Hepatocyte (in vitro differentiated cells): ENCODE data around the gene RGS10.

Experiments used
- CTCF ChIP-seq: fragments of 200-600 bp; sonication (generic); IDR thresholded peaks from 2 replicates; pipeline ENCODE4 v1.5.1; 2016; ENCODE audit warnings: antibody characterized with exemption, mild to moderate bottlenecking; ENCODE audit not compliant: poor library complexity
- EZH2phosphoT487 ChIP-seq: fragments of 200-600 bp; sonication (generic); IDR thresholded peaks from one replicate; pipeline ENCODE4 v1.6.1; 2018; ENCODE audit warnings: antibody characterized with exemption, mild to moderate bottlenecking, low read depth, moderate library complexity; ENCODE audit not compliant: unreplicated experiment, severe bottlenecking

- TF ChIP-seq CTCF (no peak), EZH2phosphoT487 (no peak)
These were observed 23.6 kb downstream of the RGS10 start for GRCh38 chr10:119518936-119519335.
